ENCODE results near the gene SCAMP2.

DNA sequence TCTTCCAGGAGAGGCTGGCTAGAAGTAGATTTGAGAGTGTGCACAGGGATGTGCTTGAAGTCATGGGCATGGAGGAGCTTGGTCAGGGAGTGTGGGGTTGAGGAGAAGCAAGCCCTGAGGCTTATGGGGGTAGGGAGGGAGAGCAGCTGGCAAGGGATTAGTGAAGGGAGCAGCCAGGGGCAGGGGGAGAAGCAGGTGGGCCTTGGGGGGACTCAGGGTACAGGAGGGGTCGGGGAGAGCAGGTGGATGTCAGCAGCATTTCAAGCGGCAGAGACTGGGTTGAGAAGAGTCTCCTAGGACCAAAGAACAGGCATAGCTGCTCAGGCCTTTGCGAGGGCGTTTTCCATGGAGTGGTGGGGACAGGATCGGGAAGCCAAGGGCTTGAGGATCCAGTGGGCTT is 63.9 kb downstream of the SCAMP2 start:
- no peak for TF ChIP-seq EZH2phosphoT487 (IDR thresholded peaks at IDR 0.05; ENCODE audit: low read depth)
- TF ChIP-seq, protein P1, sequence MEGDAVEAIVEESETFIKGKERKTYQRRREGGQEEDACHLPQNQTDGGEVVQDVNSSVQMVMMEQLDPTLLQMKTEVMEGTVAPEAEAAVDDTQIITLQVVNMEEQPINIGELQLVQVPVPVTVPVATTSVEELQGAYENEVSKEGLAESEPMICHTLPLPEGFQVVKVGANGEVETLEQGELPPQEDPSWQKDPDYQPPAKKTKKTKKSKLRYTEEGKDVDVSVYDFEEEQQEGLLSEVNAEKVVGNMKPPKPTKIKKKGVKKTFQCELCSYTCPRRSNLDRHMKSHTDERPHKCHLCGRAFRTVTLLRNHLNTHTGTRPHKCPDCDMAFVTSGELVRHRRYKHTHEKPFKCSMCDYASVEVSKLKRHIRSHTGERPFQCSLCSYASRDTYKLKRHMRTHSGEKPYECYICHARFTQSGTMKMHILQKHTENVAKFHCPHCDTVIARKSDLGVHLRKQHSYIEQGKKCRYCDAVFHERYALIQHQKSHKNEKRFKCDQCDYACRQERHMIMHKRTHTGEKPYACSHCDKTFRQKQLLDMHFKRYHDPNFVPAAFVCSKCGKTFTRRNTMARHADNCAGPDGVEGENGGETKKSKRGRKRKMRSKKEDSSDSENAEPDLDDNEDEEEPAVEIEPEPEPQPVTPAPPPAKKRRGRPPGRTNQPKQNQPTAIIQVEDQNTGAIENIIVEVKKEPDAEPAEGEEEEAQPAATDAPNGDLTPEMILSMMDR (IDR thresholded peaks at IDR 0.05; ENCODE audit: low read depth, low read length) = no peak
